Thoracic aorta (tissue), 2 donors: ENCODE results near the gene DNAJC3. TPM values are rescaled to one million over a fixed set of nuclear protein-coding genes. Genes with fewer than 3 reads are reported as not detected.

Experiments
- ATAC-seq: fragments of 150-250 bp; one replicate; pipeline ENCODE4 v1.8.0; 2017; ENCODE audit warnings: low read depth; ENCODE audit not compliant: insufficient number of reproducible peaks, low FRiP score
- DNase-seq: peaks from one replicate; pipeline ENCODE4 v3.0.0-alpha.2; 2020; ENCODE audit warnings: low spot score
- H3K27ac ChIP-seq, 2 donors: fragments of 200-600 bp; sonication (generic); 1 replicate in 1 of 2; 2 replicates in 1 of 2; pipeline ENCODE4 v1.5.1; 2016; ENCODE audit warnings: mild to moderate bottlenecking in 2 of 2, moderate library complexity in 2 of 2
- H3K27me3 ChIP-seq: fragments of 200-600 bp; sonication (generic); replicated peaks from 2 replicates; pipeline ENCODE4 v1.6.0; 2016; ENCODE audit warnings: mild to moderate bottlenecking; ENCODE audit not compliant: insufficient read depth
- H3K36me3 ChIP-seq: fragments of 200-600 bp; sonication (generic); one replicate; pipeline ENCODE4 v1.5.1; 2016
- H3K4me1 ChIP-seq, 2 donors: fragments of 200-600 bp; sonication (generic); 1 replicate in 1 of 2; 2 replicates in 1 of 2; pipeline versions ENCODE4 v1.5.1 to v1.6.0; 2016; ENCODE audit warnings: low read depth in 2 of 2, mild to moderate bottlenecking in 1 of 2; ENCODE audit not compliant: control insufficient read depth in 1 of 2
- H3K4me3 ChIP-seq: fragments of 200-600 bp; sonication (generic); 2 replicates; pipeline ENCODE4 v1.5.1; 2016; ENCODE audit warnings: mild to moderate bottlenecking
- H3K9me3 ChIP-seq: fragments of 200-600 bp; sonication (generic); 2 replicates; pipeline ENCODE4 v1.5.1; 2016
- CTCF ChIP-seq: fragments of 200-600 bp; sonication (generic); IDR thresholded peaks from one replicate; pipeline ENCODE4 v1.5.1; 2019; ENCODE audit warnings: antibody characterized with exemption
- total RNA-seq, 2 donors: library from RNA; depleted of rRNA; stranded (reverse); fragments of >200 nt; gene quantifications; one replicate each; pipeline versions ENCODE4 v1.1.0 to v1.2.3, GENCODE V29; 2016

Gene DNAJC3
- total RNA-seq, 2 donors from 2014 or later = 63.4 to 90.1 TPM

GRCh38 chr13:95671597-95671996, 5.3 kb upstream of the DNAJC3 start:
- Histone ChIP-seq H3K4me1 (peaks cover 8 to 15% of the 10 kb centered on the region in 2 donors), H3K9me3 (peaks cover 55% of the 10 kb centered on the region), H3K4me3 (no peak overlapping the region), H3K27me3 (no peaks in the 10 kb centered on the region), H3K36me3 (no peaks in the 10 kb centered on the region), H3K27ac (no peak overlapping the region)
- TF ChIP-seq CTCF = no peak
- no peak for DNase-seq
- ATAC-seq = no peak

- TF ChIP-seq CTCF = no peak
- DNase-seq = no peak
- peak; percentile 9 for ATAC-seq
- Histone ChIP-seq H3K27ac (peak overlapping the region; percentile 83 to 99), H3K4me3 (peak overlapping the region; percentile 99), H3K9me3 (peaks cover 9% of the 10 kb centered on the region), H3K27me3 (no peaks in the 10 kb centered on the region), H3K4me1 (peaks cover 28 to 38% of the 10 kb centered on the region in 2 donors), H3K36me3 (no peaks in the 10 kb centered on the region)
These were observed 706 bp upstream of the DNAJC3 start for GRCh38 chr13:95676105-95676761.

- no peak for DNase-seq
- peak overlapping the region; percentile 98 to 99 for H3K27ac ChIP-seq
These were observed 776 bp downstream of the DNAJC3 start for GRCh38 chr13:95677564-95678266.

GRCh38 chr13:95678967-95679366, 2.0 kb downstream of the DNAJC3 start:
- ATAC-seq (no peak), DNase-seq (no peak)
- Histone ChIP-seq H3K27ac (no peak overlapping the region), H3K36me3 (no peaks in the 10 kb centered on the region), H3K9me3 (no peaks in the 10 kb centered on the region), H3K4me1 (peaks cover 32 to 46% of the 10 kb centered on the region in 2 donors), H3K4me3 (peak overlapping the region; percentile 99), H3K27me3 (no peaks in the 10 kb centered on the region)
- TF ChIP-seq CTCF = no peak

More at GRCh38 chr13:95677564-95678266, 776 bp downstream of the DNAJC3 start:
- H3K9me3 ChIP-seq = no peaks in the 10 kb centered on the region
- H3K27me3 ChIP-seq = no peaks in the 10 kb centered on the region
- TF ChIP-seq CTCF = no peak
- ATAC-seq = peak; percentile 9
- peak overlapping the region; percentile 99 for H3K4me3 ChIP-seq
- peaks cover 32 to 46% of the 10 kb centered on the region in 2 donors for H3K4me1 ChIP-seq
- H3K36me3 ChIP-seq = no peaks in the 10 kb centered on the region

GRCh38 chr13:95679722-95680121, 2.8 kb downstream of the DNAJC3 start:
- no peak overlapping the region for H3K27ac ChIP-seq
- no peaks in the 10 kb centered on the region for H3K36me3 ChIP-seq
- no peaks in the 10 kb centered on the region for H3K9me3 ChIP-seq
- H3K4me3 ChIP-seq = no peak overlapping the region
- no peak for TF ChIP-seq CTCF
- no peak for DNase-seq
- ATAC-seq = no peak
- peaks cover 31 to 42% of the 10 kb centered on the region in 2 donors for H3K4me1 ChIP-seq
- no peaks in the 10 kb centered on the region for H3K27me3 ChIP-seq
